Measurements from ENCODE around the gene CPLX1. TPM values are rescaled to one million over a fixed set of nuclear protein-coding genes. Genes with fewer than 3 reads are reported as not detected.

CPLX1 gene
- total and polyA plus RNA-seq, 2 experiments from 2014 or later: 0.79 to 1.8 TPM

GRCh38 chr4:748461-748860 is 77.5 kb downstream of the CPLX1 start:
- TF ChIP-seq CTCF (IDR thresholded peaks at IDR 0.05; ENCODE audit: low read depth, low read length): no peak
- Histone ChIP-seq H3K27ac (no peak overlapping the region), H3K36me3 (peaks cover 8% of the 10 kb centered on the region), H3K4me3 (no peak overlapping the region), H3K4me1 (ENCODE audit: low read depth) (no peaks in the 10 kb centered on the region), H3K9me3 (ENCODE audit: low read depth) (no peaks in the 10 kb centered on the region), H3K27me3 (no peaks in the 10 kb centered on the region)
- no peak for DNase-seq (ENCODE audit: low read depth in 1 of 2, low spot score in 1 of 2)

GRCh38 chr4:747546-748170 is 78.3 kb downstream of the CPLX1 start:
- Histone ChIP-seq H3K27ac (no peak overlapping the region), H3K27me3 (no peaks in the 10 kb centered on the region), H3K4me3 (no peak overlapping the region), H3K9me3 (ENCODE audit: low read depth) (no peaks in the 10 kb centered on the region), H3K36me3 (peaks cover 3% of the 10 kb centered on the region), H3K4me1 (ENCODE audit: low read depth) (no peaks in the 10 kb centered on the region)
- no peak for DNase-seq (ENCODE audit: low read depth in 1 of 2, low spot score in 1 of 2)
- no peak for TF ChIP-seq CTCF (IDR thresholded peaks at IDR 0.05; ENCODE audit: low read depth, low read length)

- Histone ChIP-seq H3K4me3 (no peak overlapping the region), H3K27me3 (no peaks in the 10 kb centered on the region), H3K36me3 (peaks cover 7% of the 10 kb centered on the region), H3K27ac (peak overlapping the region; percentile 69), H3K9me3 (ENCODE audit: low read depth) (no peaks in the 10 kb centered on the region), H3K4me1 (ENCODE audit: low read depth) (no peaks in the 10 kb centered on the region)
- no peak for DNase-seq (ENCODE audit: low read depth in 1 of 2, low spot score in 1 of 2)
- TF ChIP-seq CTCF (IDR thresholded peaks at IDR 0.05; ENCODE audit: low read depth, low read length): no peak
Observed at GRCh38 chr4:744212-744841, 81.6 kb downstream of the CPLX1 start.

- Histone ChIP-seq H3K27me3 (no peaks in the 10 kb centered on the region), H3K9me3 (ENCODE audit: low read depth) (no peaks in the 10 kb centered on the region), H3K4me1 (ENCODE audit: low read depth) (no peaks in the 10 kb centered on the region), H3K36me3 (peaks cover 10% of the 10 kb centered on the region), H3K27ac (peak overlapping the region; percentile 69), H3K4me3 (no peak overlapping the region)
- TF ChIP-seq CTCF (IDR thresholded peaks at IDR 0.05; ENCODE audit: low read depth, low read length): no peak
- no peak for DNase-seq (ENCODE audit: low read depth in 1 of 2, low spot score in 1 of 2)
Observed at GRCh38 chr4:743463-744211, 82.3 kb downstream of the CPLX1 start.

- Histone ChIP-seq H3K36me3 (peaks cover 13% of the 10 kb centered on the region), H3K4me1 (ENCODE audit: low read depth) (no peaks in the 10 kb centered on the region), H3K9me3 (ENCODE audit: low read depth) (no peaks in the 10 kb centered on the region), H3K27me3 (no peaks in the 10 kb centered on the region), H3K4me3 (no peak overlapping the region), H3K27ac (no peak overlapping the region)
- TF ChIP-seq CTCF (IDR thresholded peaks at IDR 0.05; ENCODE audit: low read depth, low read length): peak; percentile 89
- DNase-seq (ENCODE audit: low read depth in 1 of 2, low spot score in 1 of 2): peak; percentile 65 to 72
Observed at GRCh38 chr4:742742-743311, 83.1 kb downstream of the CPLX1 start.
